IPS-20b (cell line): ENCODE results near the gene RNU1-2.
"Not testable (repeated sequence)": the region's sequence is repeated elsewhere in the genome, so short reads cannot be mapped to it uniquely, and the experiment has no call there.

Experiments
- H3K27ac ChIP-seq: one replicate; pipeline ENCODE4 v1.5.1; 2013; ENCODE audit warnings: low read length
- H3K27me3 ChIP-seq: 2 replicates; pipeline ENCODE4 v1.6.1; 2013; ENCODE audit warnings: mild to moderate bottlenecking, low read length, inconsistent platforms; ENCODE audit not compliant: insufficient read depth
- H3K36me3 ChIP-seq: 2 replicates; pipeline ENCODE4 v1.6.1; 2013; ENCODE audit warnings: low read depth, mild to moderate bottlenecking, inconsistent platforms, low read length, moderate library complexity; ENCODE audit not compliant: insufficient read depth
- H3K4me1 ChIP-seq: 2 replicates; pipeline ENCODE4 v1.6.1; 2013; ENCODE audit warnings: mild to moderate bottlenecking, control low read depth, inconsistent platforms, low read length, moderate library complexity; ENCODE audit not compliant: insufficient read depth
- H3K4me3 ChIP-seq: 2 replicates; pipeline ENCODE4 v1.5.1; 2013; ENCODE audit warnings: mild to moderate bottlenecking, low read length, inconsistent platforms
- H3K9ac ChIP-seq: 2 replicates; pipeline ENCODE4 v1.6.1; 2013; ENCODE audit warnings: low read depth, mild to moderate bottlenecking, inconsistent platforms, low read length, moderate library complexity
- H3K9me3 ChIP-seq: 2 replicates; pipeline ENCODE4 v1.6.1; 2013; ENCODE audit warnings: mild to moderate bottlenecking, low read depth, low read length, inconsistent platforms; ENCODE audit not compliant: insufficient read depth

Gene RNU1-2

DNA sequence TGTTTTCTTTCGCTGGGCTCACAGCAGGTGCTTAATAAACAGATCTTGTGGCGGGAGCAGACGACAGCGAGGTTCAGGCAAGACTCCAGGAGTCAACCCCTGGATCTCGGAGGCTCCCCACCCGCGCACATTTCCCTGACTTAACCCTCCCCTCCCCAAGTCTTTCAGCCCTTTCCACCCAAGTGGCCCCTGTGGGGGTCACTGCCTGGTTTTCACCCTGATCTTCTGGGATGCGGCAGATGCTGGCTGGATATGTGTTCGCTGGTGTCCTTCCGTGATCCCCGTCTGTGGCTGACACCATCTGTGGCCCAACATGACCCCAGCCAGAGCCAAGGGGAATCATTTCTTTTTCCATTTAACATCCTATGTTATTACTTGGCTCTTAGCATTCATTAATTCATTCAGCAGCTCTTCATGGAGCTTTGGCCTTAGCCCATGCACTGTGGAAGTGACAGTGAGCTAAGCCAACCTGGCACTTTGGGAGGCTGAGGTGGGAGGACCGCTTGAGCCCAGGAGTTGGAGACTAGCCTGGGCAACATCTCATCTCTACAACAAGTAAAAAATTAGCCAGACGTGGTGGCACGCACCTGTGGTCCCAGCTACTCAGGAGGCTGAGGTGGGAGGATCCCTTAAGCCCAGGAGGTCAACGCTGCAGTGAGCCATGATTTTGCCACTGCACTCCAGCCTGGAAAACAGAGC, 19.3 kb downstream of the RNU1-2 start:
- H3K4me1 ChIP-seq, H3K36me3 ChIP-seq, H3K27ac ChIP-seq, H3K27me3 ChIP-seq, H3K9me3 ChIP-seq: not testable (repeated sequence)
- H3K4me3 ChIP-seq: peak overlapping the region; percentile 73; the same call in 1 of the 2 replicates
- peak overlapping the region; percentile 66; the same call in 1 of the 2 replicates for H3K9ac ChIP-seq

DNA sequence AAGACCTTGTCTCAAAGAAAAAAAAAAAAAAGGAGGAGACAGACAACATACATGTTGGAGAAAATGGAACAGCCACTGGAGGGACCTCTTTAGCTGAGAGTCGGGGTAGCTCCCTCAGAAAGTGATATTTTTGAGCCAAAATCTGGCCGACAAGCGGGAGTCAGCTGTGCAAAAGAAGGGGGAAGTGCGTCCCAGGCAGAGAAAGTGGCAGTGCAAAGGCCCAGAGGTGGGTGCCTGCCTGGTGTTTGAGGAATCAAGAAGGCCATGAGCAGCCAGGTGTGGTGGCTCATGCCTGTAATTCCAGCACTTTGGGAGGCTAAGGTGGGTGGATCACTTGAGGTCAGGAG, 19.8 kb downstream of the RNU1-2 start:
- H3K9ac ChIP-seq: no peak overlapping the region
- H3K4me3 ChIP-seq: no peak overlapping the region
- peaks cover 5% of the 10 kb centered on the region; the same call in 1 of the 2 replicates for H3K27me3 ChIP-seq
- no peaks in the 10 kb centered on the region for H3K9me3 ChIP-seq
- H3K36me3 ChIP-seq: no peaks in the 10 kb centered on the region
- H3K4me1 ChIP-seq: no peaks in the 10 kb centered on the region; the same call in 1 of the 2 replicates
- no peak overlapping the region for H3K27ac ChIP-seq

DNA sequence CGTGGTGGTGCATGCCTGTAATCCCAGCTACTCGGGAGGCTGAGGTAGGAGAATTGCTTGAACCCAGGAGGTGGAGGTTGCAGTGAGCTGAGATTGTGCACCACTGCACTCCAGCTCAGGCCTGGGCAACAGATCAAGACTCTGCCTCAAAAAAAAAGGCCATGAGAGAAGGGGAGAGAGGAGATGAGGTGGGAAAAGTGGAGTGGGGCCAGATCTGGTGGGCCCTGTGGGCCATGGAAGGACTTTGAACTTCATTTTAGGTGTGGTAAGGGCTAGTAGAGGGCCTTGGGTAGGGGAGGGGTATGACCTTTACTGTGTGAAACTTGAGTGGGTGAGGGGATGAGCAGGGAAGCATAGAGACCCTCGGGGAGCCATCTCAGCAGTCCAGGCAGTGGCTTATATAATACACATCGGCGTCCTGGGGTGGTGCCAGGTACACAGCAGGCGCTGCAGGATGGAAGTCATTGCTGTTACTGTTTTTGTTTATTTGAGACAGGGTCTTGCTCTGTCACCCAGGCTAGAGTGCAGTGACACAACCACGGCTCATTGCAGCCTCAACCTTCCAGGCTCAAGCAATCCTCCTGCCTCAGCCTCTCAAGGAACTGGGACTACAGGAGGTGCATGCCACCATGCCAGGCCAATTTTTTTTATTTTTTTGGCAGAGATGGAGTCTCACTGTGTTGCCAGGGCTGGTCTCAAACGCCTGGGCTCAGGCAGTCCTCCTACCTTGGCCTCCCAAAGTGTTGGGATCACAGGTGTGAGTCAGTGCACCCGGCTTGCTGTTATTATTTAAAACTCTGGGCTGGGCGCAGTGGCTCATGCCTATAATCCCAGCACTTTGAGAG, 20.5 kb downstream of the RNU1-2 start:
- H3K9me3 ChIP-seq, H3K36me3 ChIP-seq, H3K27ac ChIP-seq, H3K4me3 ChIP-seq, H3K9ac ChIP-seq, H3K4me1 ChIP-seq, H3K27me3 ChIP-seq: not testable (repeated sequence)

DNA sequence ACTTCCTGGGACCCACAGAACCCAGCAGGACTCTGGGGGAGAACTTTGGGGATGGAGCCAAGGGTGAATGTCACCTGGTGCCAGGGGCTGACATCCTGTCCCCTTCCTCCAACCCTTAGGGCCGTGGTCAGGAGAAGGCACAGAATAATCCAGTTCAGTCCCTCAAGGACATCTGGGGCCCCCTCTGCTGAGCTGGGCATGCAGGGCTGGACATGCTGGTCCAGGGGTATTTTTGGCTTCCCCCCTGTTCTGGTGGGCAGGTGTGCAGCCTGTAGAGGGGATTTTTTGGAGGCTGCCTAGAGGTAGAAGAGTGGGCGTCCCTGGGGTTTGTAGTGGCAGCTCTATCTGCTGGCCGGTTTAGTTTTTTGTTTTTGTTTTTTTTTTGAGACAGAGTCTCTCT, 22.6 kb downstream of the RNU1-2 start:
- H3K9ac ChIP-seq: no peak overlapping the region
- H3K27me3 ChIP-seq: no peaks in the 10 kb centered on the region
- H3K27ac ChIP-seq: no peak overlapping the region
- H3K4me3 ChIP-seq: no peak overlapping the region
- H3K4me1 ChIP-seq: no peaks in the 10 kb centered on the region; the same call in 1 of the 2 replicates
- H3K9me3 ChIP-seq: no peaks in the 10 kb centered on the region
- no peaks in the 10 kb centered on the region for H3K36me3 ChIP-seq

DNA sequence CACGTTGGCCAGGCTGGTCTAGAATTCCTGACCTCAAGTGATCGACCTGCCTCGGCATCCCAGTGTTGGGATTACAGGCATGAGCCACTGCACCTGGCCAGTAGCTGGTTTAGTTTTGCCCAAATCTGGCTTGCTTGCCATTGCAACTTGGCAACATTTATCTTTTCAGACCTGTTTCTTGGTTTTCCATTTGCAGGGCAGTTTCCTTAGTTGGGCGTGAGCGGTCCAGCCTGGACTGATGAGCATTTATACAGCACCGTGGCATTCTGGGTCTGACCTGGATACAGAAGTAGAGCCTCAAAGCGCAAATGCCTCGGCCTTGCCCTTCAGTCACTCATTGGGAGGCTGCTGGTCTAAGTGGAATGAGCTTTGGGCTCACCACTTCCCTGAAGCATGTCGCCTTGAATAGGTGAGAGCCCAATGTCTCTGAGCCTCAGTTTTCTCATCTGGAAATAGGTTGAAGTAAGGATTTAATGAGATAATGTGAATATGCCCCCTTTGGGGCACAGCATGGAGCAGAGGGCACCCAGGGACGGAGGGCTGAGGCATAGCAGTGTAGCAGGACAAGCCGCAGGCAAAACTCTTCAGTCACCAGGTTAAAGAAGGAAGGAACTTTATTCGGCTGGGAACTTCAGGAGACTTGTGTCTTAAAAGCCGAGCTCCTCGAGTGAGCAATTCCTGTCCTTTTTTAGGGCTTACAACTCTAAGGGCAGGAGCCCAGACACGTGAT, 23.3 kb downstream of the RNU1-2 start:
- H3K4me3 ChIP-seq, H3K9ac ChIP-seq, H3K27ac ChIP-seq, H3K27me3 ChIP-seq, H3K36me3 ChIP-seq, H3K4me1 ChIP-seq, H3K9me3 ChIP-seq: not testable (repeated sequence)

DNA sequence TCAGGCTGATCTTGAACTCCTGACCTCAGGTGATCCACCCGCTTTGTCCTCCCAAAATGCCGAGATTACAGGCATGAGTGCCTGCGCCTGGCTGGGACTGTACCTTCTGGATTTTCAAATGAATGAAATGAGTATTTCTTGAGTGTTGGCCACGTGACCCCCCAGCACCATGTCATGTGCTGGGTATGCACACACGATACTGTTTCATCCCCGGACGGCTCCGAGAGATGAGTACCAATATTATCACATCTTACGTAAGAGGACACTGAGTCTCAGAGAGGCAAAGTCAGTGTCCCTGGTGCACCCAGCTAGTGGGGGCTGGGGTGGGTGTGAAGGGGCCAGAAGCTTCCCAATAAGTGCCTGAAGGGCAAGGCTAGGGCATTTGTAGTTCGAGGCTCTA, 25.2 kb downstream of the RNU1-2 start:
- Histone ChIP-seq H3K27ac (peak overlapping the region; percentile 59), H3K9ac (peak overlapping the region; percentile 87; the same call in 1 of the 2 replicates), H3K4me3 (peak overlapping the region; percentile 87; the same call in 1 of the 2 replicates)

DNA sequence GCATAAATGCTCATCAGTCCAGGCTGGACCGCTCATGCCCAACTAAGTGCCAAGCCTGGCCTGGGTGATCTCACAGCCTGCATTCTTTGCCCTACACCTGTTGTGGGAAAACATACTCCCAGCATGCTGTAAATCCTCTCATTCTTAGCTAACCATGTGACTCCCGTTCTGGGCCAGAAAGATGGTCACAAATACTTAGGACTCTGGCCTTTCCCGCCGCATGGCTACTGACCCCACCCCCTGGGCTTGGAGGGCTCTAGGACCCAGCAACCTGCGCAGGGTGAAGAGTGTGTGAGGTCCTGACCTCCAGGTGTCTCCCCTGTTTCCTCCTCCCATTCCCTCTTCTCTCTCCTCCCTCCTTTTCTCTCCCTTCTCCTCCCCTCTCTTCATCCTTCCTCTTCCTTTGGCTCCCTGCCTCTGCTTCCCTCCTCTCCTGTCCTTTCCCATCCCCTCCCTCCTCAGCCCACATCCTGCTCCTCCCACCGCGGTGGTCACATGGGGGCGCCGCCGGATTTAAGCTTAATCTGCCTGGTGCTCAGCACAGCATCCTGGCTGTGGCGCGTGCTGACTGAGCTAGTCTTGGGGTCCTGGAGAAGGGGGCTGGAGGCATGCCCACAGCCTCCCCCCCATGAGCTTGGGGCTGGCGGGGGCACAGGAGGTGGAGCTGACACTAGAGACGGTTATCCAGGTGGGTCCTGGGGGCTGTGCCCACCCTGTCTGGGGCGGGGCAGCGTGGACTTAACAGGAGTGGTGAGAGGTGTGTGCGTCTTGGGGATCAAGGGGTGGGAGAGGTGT, 25.8 kb downstream of the RNU1-2 start, which contains the start of gene CROCC:
CROCC (plus strand) TSS at position 541 of the 795 bp plus-strand sequence; CDS start at position 629, 88 bp downstream.
- peak within 1 kb of the TSS; percentile 87 for H3K4me3 ChIP-seq
- H3K27ac ChIP-seq: peak within 1 kb of the TSS; percentile 59
- H3K9ac ChIP-seq: peak within 1 kb of the TSS; percentile 87; the same call in 1 of the 2 replicates

More for the DNA sequence above, 25.2 kb downstream of the RNU1-2 start:
- no peaks in the 10 kb centered on the region for H3K36me3 ChIP-seq
- no peaks in the 10 kb centered on the region; the same call in 1 of the 2 replicates for H3K4me1 ChIP-seq
- H3K9me3 ChIP-seq: no peaks in the 10 kb centered on the region
- no peaks in the 10 kb centered on the region for H3K27me3 ChIP-seq

DNA sequence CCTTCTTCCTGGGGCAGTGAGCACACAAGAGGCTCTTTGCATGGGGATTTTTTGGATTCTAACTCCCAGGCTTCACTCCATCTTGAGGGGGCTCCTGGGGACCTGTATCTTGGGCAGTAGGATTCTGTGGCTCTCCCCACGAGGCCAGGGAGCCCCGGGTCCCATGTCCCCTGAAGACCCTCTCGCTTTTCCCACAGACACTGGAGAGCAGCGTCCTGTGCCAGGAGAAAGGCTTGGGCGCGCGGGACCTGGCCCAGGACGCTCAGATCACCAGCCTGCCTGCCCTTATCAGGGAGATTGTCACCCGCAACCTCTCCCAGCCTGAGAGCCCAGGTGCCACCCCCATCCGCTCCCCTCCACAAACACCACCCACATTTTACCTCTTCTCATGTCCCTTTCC, 26.7 kb downstream of the RNU1-2 start:
- Histone ChIP-seq H3K9ac (peak overlapping the region; percentile 87; the same call in 1 of the 2 replicates), H3K9me3 (no peaks in the 10 kb centered on the region), H3K27me3 (no peaks in the 10 kb centered on the region), H3K4me1 (no peaks in the 10 kb centered on the region; the same call in 1 of the 2 replicates), H3K36me3 (no peaks in the 10 kb centered on the region), H3K27ac (no peak overlapping the region), H3K4me3 (peak overlapping the region; percentile 87)

More for the DNA sequence above, 25.8 kb downstream of the RNU1-2 start, which contains the start of gene CROCC:
- Histone ChIP-seq H3K9me3 (no peaks in the 10 kb centered on the region), H3K4me1 (no peaks in the 10 kb centered on the region; the same call in 1 of the 2 replicates), H3K36me3 (no peaks in the 10 kb centered on the region), H3K27me3 (no peaks in the 10 kb centered on the region)

DNA sequence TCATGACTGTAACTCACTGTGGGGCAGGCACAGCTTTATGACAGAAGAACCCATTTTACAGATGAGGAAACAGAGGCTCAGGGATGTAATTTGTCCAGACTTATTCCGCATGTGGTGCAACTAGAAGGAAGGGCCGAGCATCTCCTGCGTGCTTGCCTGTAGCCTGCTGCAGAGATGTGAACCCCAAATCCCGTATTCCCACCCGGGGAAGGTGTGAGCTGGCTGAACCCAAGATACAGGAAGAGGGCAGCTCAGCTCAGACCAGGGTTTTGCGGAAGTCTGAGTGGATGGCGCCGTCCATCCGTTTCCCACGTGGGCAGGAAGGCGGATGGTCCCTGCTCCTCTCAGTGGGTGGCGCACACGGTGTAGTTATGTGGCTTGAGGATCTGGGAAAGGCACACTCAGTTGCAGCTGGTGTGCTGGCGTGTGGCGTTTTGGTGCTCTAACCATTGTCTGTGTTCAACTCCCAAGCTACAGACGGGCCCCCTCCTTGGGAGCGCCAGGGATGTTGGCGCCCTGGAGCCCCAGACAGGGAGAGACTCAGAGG, 27.2 kb downstream of the RNU1-2 start:
- no peaks in the 10 kb centered on the region for H3K36me3 ChIP-seq
- H3K27me3 ChIP-seq: no peaks in the 10 kb centered on the region
- H3K9me3 ChIP-seq: no peaks in the 10 kb centered on the region
- H3K4me1 ChIP-seq: no peaks in the 10 kb centered on the region; the same call in 1 of the 2 replicates
- 0 out of 2 replicates have a peak overlapping the region, but pooled peaks have one; percentile 87 for H3K9ac ChIP-seq
- H3K27ac ChIP-seq: no peak overlapping the region
- peak overlapping the region; percentile 87; the same call in 1 of the 2 replicates for H3K4me3 ChIP-seq

DNA sequence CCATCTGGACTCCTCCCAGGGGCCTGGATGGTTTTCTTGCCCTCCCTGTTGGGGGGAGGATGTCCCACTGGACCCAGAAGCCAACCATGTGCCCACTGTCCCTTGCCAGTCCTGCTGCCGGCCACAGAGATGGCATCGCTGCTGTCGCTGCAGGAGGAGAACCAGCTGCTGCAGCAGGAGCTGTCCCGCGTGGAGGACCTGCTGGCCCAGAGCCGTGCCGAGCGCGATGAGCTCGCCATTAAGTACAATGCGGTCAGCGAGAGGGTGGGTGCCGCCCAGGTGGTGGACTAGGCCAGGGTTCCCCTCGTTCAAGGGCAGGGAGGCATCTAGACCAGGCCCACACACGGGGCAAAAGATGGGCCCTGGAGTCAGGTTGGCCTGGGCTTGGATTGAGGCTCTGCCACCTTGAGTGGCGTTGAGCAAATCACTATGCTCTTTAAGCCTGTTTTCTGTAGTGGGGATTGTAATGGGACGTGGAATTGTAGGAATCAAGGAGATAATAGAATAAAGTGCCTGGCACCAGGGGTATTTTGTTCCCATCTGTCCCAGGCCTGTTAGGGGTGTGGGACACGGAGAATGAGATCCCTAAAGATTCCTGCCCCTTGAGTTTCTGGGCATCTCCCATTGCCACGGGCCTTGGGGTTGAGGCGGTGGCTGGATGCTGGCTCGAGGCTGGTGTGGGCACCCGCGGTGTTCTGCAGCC, 28.6 kb downstream of the RNU1-2 start:
- H3K27ac ChIP-seq: no peak overlapping the region
- no peaks in the 10 kb centered on the region for H3K36me3 ChIP-seq
- H3K4me3 ChIP-seq: no peak overlapping the region
- H3K4me1 ChIP-seq: no peaks in the 10 kb centered on the region; the same call in 1 of the 2 replicates
- 0 out of 2 replicates have a peak overlapping the region, but pooled peaks have one; percentile 11 for H3K9ac ChIP-seq
- no peaks in the 10 kb centered on the region for H3K27me3 ChIP-seq
- H3K9me3 ChIP-seq: no peaks in the 10 kb centered on the region
